Brain microvascular endothelial cell (primary cell): ENCODE measurements around the gene TEX101.
"Not testable (repeated sequence)": the region's sequence is repeated elsewhere in the genome, so short reads cannot be mapped to it uniquely, and the experiment has no call there.

Source experiments
- DNase-seq: peaks from one replicate; pipeline ENCODE4 v3.0.0-alpha.2; 2020
- H3K27ac ChIP-seq: fragments of 250-450 bp; sonication (Bioruptor Pico); 2 replicates; pipeline ENCODE4 v1.5.1; 2020; ENCODE audit warnings: mild to moderate bottlenecking, moderate library complexity
- H3K27me3 ChIP-seq: fragments of 250-450 bp; sonication (Bioruptor Pico); replicated peaks from 2 replicates; pipeline ENCODE4 v1.5.1; 2020; ENCODE audit warnings: mild to moderate bottlenecking
- H3K36me3 ChIP-seq: fragments of 250-450 bp; sonication (Bioruptor Pico); replicated peaks from 2 replicates; pipeline ENCODE4 v1.5.1; 2020; ENCODE audit warnings: mild to moderate bottlenecking
- H3K4me3 ChIP-seq: 2 replicates; pipeline ENCODE4 v1.5.1; 2011; ENCODE audit warnings: low read depth, mild to moderate bottlenecking, control low read depth, low read length, moderate library complexity
- in situ Hi-C: cut with HindIII; loops from 2 replicates; pipeline ENCODE4 v1.10.0; 2017; ENCODE audit warnings: low sequenced_read_pairs, low pct_ligation_motif_present
- TF ChIP-seq, protein P1 (sequence below): IDR thresholded peaks from 2 replicates; pipeline ENCODE4 v1.5.1; 2011; ENCODE audit warnings: low read depth, mild to moderate bottlenecking, moderate library complexity, low read length, control low read depth, inconsistent platforms; ENCODE audit errors: missing control alignments

TEX101 gene

DNA sequence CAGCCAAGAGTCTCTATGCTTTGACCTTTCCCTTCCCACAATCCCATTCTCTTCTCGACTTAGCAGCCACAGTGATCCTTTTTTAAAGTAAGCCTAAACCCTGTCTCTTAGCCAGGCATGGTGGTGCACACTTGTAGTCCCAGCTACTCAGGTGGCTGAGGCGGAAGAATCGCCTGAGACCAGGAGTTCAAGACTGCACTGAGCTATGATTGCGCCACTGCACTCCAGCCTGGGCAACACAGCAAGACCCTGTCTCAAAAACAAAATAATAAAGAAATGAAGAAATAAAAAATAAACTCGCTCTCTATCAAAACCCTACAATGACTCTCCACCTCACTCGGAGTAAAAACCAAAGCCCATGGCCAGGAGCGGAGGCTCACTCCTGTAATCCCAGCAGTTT, 14.7 kb downstream of the TEX101 start:
- H3K27me3 ChIP-seq = no peaks in the 10 kb centered on the region
- no peaks in the 10 kb centered on the region for H3K36me3 ChIP-seq
- no peak overlapping the region for H3K27ac ChIP-seq
- in situ Hi-C loops = no loop called here
- DNase-seq = no peak
- TF ChIP-seq, protein P1, sequence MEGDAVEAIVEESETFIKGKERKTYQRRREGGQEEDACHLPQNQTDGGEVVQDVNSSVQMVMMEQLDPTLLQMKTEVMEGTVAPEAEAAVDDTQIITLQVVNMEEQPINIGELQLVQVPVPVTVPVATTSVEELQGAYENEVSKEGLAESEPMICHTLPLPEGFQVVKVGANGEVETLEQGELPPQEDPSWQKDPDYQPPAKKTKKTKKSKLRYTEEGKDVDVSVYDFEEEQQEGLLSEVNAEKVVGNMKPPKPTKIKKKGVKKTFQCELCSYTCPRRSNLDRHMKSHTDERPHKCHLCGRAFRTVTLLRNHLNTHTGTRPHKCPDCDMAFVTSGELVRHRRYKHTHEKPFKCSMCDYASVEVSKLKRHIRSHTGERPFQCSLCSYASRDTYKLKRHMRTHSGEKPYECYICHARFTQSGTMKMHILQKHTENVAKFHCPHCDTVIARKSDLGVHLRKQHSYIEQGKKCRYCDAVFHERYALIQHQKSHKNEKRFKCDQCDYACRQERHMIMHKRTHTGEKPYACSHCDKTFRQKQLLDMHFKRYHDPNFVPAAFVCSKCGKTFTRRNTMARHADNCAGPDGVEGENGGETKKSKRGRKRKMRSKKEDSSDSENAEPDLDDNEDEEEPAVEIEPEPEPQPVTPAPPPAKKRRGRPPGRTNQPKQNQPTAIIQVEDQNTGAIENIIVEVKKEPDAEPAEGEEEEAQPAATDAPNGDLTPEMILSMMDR = no peak
- H3K4me3 ChIP-seq = no peak overlapping the region

GRCh38 chr19:43430142-43430710, 15.5 kb downstream of the TEX101 start:
- in situ Hi-C loops = no loop called here
- no peak overlapping the region for H3K27ac ChIP-seq

GRCh38 chr19:43430976-43431375, 16.3 kb downstream of the TEX101 start:
- in situ Hi-C loops = no loop called here

More at GRCh38 chr19:43430142-43430710, 15.5 kb downstream of the TEX101 start:
- no peaks in the 10 kb centered on the region for H3K36me3 ChIP-seq
- DNase-seq = no peak
- H3K27me3 ChIP-seq = no peaks in the 10 kb centered on the region
- TF ChIP-seq, protein P1 = peak; percentile 21
- no peak overlapping the region for H3K4me3 ChIP-seq

GRCh38 chr19:43433358-43433673, 18.6 kb downstream of the TEX101 start:
- Histone ChIP-seq H3K27me3 (no peaks in the 10 kb centered on the region), H3K36me3 (no peaks in the 10 kb centered on the region), H3K4me3 (no peak overlapping the region), H3K27ac (no peak overlapping the region)
- TF ChIP-seq, protein P1 = no peak
- no peak for DNase-seq
- in situ Hi-C loops = no loop called here

More at GRCh38 chr19:43430976-43431375, 16.3 kb downstream of the TEX101 start:
- DNase-seq = no peak
- Histone ChIP-seq H3K36me3 (no peaks in the 10 kb centered on the region), H3K4me3 (no peak overlapping the region), H3K27me3 (no peaks in the 10 kb centered on the region), H3K27ac (no peak overlapping the region)
- TF ChIP-seq, protein P1 = no peak

- Histone ChIP-seq H3K27ac (no peak overlapping the region), H3K4me3 (no peak overlapping the region), H3K27me3 (no peaks in the 10 kb centered on the region), H3K36me3 (no peaks in the 10 kb centered on the region)
- no peak for DNase-seq
- in situ Hi-C loops = no loop called here
- TF ChIP-seq, protein P1 = no peak
Observed at GRCh38 chr19:43433689-43434088, 19.0 kb downstream of the TEX101 start.

- no peak overlapping the region for H3K4me3 ChIP-seq
- H3K27me3 ChIP-seq = no peaks in the 10 kb centered on the region
- DNase-seq = no peak
- in situ Hi-C loops = no loop called here
- no peak overlapping the region for H3K27ac ChIP-seq
- TF ChIP-seq, protein P1 = no peak
- no peaks in the 10 kb centered on the region for H3K36me3 ChIP-seq
Observed at GRCh38 chr19:43435775-43436174, 21.1 kb downstream of the TEX101 start.

GRCh38 chr19:43437284-43437683, 22.6 kb downstream of the TEX101 start:
- in situ Hi-C loops, H3K27ac ChIP-seq, H3K36me3 ChIP-seq, H3K4me3 ChIP-seq, H3K27me3 ChIP-seq, DNase-seq: not testable (repeated sequence)
